Spleen (tissue), 11 donors: ENCODE data around the gene BANF2. TPM values are rescaled to one million over a fixed set of nuclear protein-coding genes. Genes with fewer than 3 reads are reported as not detected.

Experiments
- DNase-seq: peaks from one replicate; pipeline ENCODE4 v3.0.0-alpha.2; 2020
- H3K27ac ChIP-seq, 8 donors: fragments of 200-600 bp; sonication (generic) in 7 of 8; 1 replicate in 4 of 8; 2 replicates in 4 of 8; pipeline versions ENCODE4 v1.5.0 to v1.8.0; 2016 to 2021; ENCODE audit warnings: inconsistent platforms in 4 of 8, mild to moderate bottlenecking in 4 of 8, moderate library complexity in 1 of 8
- H3K27me3 ChIP-seq, 7 donors: fragments of 200-600 bp; sonication (generic) in 6 of 7; replicated peaks in 1 of 7; 1 replicate in 4 of 7; 2 replicates in 3 of 7; pipeline versions ENCODE4 v1.5.0 to v1.8.0; 2016 to 2021; ENCODE audit warnings: inconsistent platforms in 3 of 7, mild to moderate bottlenecking in 1 of 7
- H3K36me3 ChIP-seq, 6 donors: fragments of 200-600 bp; sonication (generic) in 5 of 6; 1 replicate in 4 of 6; 2 replicates in 2 of 6; pipeline versions ENCODE4 v1.5.0 to v1.8.0; 2016 to 2021; ENCODE audit warnings: inconsistent platforms in 2 of 6
- H3K4me1 ChIP-seq, 6 donors: fragments of 200-600 bp; sonication (generic) in 5 of 6; 1 replicate in 3 of 6; 2 replicates in 3 of 6; pipeline versions ENCODE4 v1.5.0 to v1.8.0; 2016 to 2021; ENCODE audit warnings: inconsistent platforms in 3 of 6
- H3K4me3 ChIP-seq, 8 donors: fragments of 200-600 bp; sonication (generic) in 7 of 8; 1 replicate in 4 of 8; 2 replicates in 4 of 8; pipeline versions ENCODE4 v1.5.0 to v1.8.0; 2016 to 2021; ENCODE audit warnings: inconsistent platforms in 4 of 8, mild to moderate bottlenecking in 4 of 8, moderate library complexity in 2 of 8
- H3K9me3 ChIP-seq, 8 donors: fragments of 200-600 bp; sonication (generic) in 7 of 8; 1 replicate in 4 of 8; 2 replicates in 4 of 8; pipeline versions ENCODE4 v1.5.0 to v1.8.0; 2016 to 2021; ENCODE audit warnings: inconsistent platforms in 4 of 8
- CTCF ChIP-seq, 11 experiments: fragments of 200-600 bp in 7 of 11; fragments of 450-650 bp in 4 of 11; sonication (generic) in 4 of 11; IDR thresholded peaks in 8 of 11; conservative IDR thresholded peaks in 3 of 11; 1 replicate in 7 of 11; 2 replicates in 4 of 11; pipeline versions ENCODE4 v1.4.0 to v1.8.0; 2016 to 2021; ENCODE audit warnings: antibody characterized with exemption in 11 of 11, inconsistent platforms in 4 of 11, mild to moderate bottlenecking in 1 of 11
- POLR2A ChIP-seq, 3 donors: fragments of 450-650 bp; IDR thresholded peaks; one replicate each; pipeline ENCODE4 v1.5.1; 2017; ENCODE audit warnings: antibody characterized with exemption in 3 of 3, mild to moderate bottlenecking in 1 of 3
- POLR2AphosphoS5 ChIP-seq, 3 donors: sonication (generic); formaldehyde crosslinking; IDR thresholded peaks; one replicate each; pipeline ENCODE4 v1.5.1; 2017; ENCODE audit warnings: antibody characterized with exemption in 3 of 3
- WGBS, 5 donors: extraction: QIAGEN DNeasy Blood & Tissue Kit in 3 of 5; methylation state at CpG; one replicate each; pipeline versions ENCODE4 v1.1.5 to v1.1.7; 2013 to 2018; 5-methylcytosine and 5-hydroxymethylcytosine counted together
- intact Hi-C: fragments of 100-400 bp; cut with DNase I; formaldehyde crosslinking; loops from one replicate; pipeline ENCODE4 v1.15.0; 2023; ENCODE audit warnings: low total_unique reads
- polyA plus RNA-seq, 3 donors: library from polyadenylated mRNA; stranded (reverse); fragments of 200-250 nt; gene quantifications; one replicate each; pipeline ENCODE4 v1.2.1, GENCODE V29; 2013
- total RNA-seq, 7 donors: library from RNA; depleted of rRNA in 3 of 7; stranded (reverse); fragments of >200 nt in 3 of 7; fragmentation: NEBNext Ultra II Directional in 4 of 7; extraction: Animal tissue kit (Norgen Biotek cat#: 25700) in 4 of 7; gene quantifications; one replicate each; pipeline versions ENCODE4 v1.1.0 to v1.2.1, GENCODE V29; 2016 to 2021
- donor health status: healthy with polysubstance abuse.
- donor health status: DM: no; HTN: no; CAD: no; lungs with moderate emphysema.
- donor health status: DM: no; HTN: no; CAD: no.
- donor health status: Bipolar disorder and iron deficiency.
- donor health status: healthy.
- donor health status: DM: no; HTN: no; CAD: no.
- donor health status: DM: yes; HTN: yes; CAD: no.

Gene BANF2
- total and polyA plus RNA-seq, 10 donors, result not detected

- Histone ChIP-seq H3K9me3 (no peaks in the 10 kb centered on the region), H3K27me3 (peaks cover 0 to 17% (median 0%) of the 10 kb centered on the region in 7 donors), H3K4me3 (no peak overlapping the region), H3K4me1 (peaks cover 0 to 4% (median 0%) of the 10 kb centered on the region in 6 donors), H3K27ac (no peak overlapping the region), H3K36me3 (no peaks in the 10 kb centered on the region)
- 86 to 95% (median 90%) methylated on average over 10 of the region's 10 CpGs for WGBS, 5 donors
- TF ChIP-seq POLR2A (IDR thresholded peaks at IDR 0.05) (no peak), CTCF (IDR thresholded peaks at IDR 0.05 in 8 of 11, conservative IDR thresholded peaks at IDR 0.05 in 3 of 11) (no peak), POLR2AphosphoS5 (IDR thresholded peaks at IDR 0.05) (no peak)
- intact Hi-C loops, result no loop called here
- no peak for DNase-seq
Observed at GRCh38 chr20:17730071-17730470, 30.3 kb downstream of the BANF2 start.

GRCh38 chr20:17731233-17731632 is 31.5 kb downstream of the BANF2 start:
- intact Hi-C loops, result no loop called here
- TF ChIP-seq POLR2A (IDR thresholded peaks at IDR 0.05), result no peak
- WGBS, 5 donors, result 90 to 93% (median 92%) methylated on average over 5 of the region's 5 CpGs

DNA sequence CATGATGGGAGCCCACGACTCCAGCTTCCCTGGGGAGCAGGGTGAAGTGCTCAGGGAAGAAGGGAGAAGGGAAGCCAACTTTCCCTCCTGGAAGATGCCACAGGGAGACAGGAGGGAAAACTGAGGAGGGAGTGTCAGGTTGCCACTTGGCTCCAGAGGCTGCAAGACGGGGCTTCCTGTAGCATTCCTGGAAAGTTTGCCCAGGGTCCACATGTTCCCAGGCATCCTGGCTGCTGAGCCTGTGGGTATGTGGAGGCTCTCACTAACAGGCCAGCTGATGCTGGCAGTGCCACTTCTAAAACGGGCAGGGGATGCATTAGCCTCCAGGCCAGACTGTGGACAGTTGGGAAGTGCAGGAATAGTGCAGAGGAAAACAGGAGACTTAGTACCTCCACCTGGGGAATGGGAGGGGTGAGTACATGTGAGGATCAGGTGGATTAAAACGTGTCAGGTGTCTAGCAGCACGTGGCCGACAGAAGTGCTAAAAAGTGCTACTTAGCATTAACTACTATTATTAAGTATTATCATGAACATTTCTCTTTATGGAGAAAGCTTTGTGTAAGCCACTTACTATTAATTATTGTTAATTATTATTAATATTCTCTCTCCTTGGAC is 33.2 kb downstream of the BANF2 start:
- H3K36me3 ChIP-seq, result no peaks in the 10 kb centered on the region
- TF ChIP-seq POLR2AphosphoS5 (IDR thresholded peaks at IDR 0.05) (no peak), POLR2A (IDR thresholded peaks at IDR 0.05) (no peak)
- peaks cover 0 to 14% (median 0%) of the 10 kb centered on the region in 7 donors for H3K27me3 ChIP-seq
- DNase-seq, result no peak
- 64 to 89% (median 83%) methylated on average over 6 of the region's 6 CpGs for WGBS, 5 donors
- H3K4me1 ChIP-seq, result peaks cover 0 to 5% (median 0%) of the 10 kb centered on the region in 6 donors
- peaks cover 0 to 13% (median 6%) of the 10 kb centered on the region in 8 donors for H3K9me3 ChIP-seq
- no peak overlapping the region for H3K27ac ChIP-seq
- H3K4me3 ChIP-seq, result no peak overlapping the region
- intact Hi-C loops, result no loop called here

More at GRCh38 chr20:17731233-17731632, 31.5 kb downstream of the BANF2 start:
- Histone ChIP-seq H3K27ac (no peak overlapping the region), H3K36me3 (no peaks in the 10 kb centered on the region), H3K4me3 (no peak overlapping the region), H3K4me1 (peaks cover 0 to 5% (median 0%) of the 10 kb centered on the region in 6 donors), H3K9me3 (peaks cover 0 to 6% (median 5%) of the 10 kb centered on the region in 8 donors), H3K27me3 (peaks cover 0 to 17% (median 0%) of the 10 kb centered on the region in 7 donors)
- no peak for DNase-seq

DNA sequence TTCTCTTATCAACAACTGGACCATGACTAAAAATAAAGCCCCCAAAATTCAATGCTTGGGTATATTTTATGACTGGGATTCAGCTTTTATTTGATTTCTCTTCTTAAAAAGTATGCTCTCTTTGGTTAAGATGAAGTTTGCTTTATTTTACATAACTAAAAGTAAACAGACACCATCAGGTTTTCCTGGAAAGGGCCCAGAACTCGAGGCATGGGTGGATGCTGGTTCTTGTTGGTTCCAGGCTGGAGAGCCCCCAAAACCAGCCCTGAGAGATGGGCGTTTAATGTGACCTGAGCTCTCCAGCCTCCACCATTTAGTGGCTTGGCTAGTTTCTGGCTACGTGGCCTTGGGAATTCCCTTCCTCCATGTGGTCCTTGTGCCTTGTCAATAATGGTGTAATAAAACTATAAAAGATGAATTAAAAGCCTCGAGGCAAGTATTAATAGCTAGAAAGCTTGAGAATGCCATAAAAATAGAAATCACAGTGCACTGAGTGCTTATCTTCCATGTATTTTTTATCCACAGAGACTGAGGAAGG is 34.1 kb downstream of the BANF2 start:
- TF ChIP-seq POLR2AphosphoS5 (IDR thresholded peaks at IDR 0.05), result no peak
- Histone ChIP-seq H3K9me3 (peaks cover 0 to 17% (median 8%) of the 10 kb centered on the region in 8 donors), H3K4me3 (no peak overlapping the region), H3K27ac (no peak overlapping the region), H3K27me3 (peaks cover 0 to 9% (median 0%) of the 10 kb centered on the region in 7 donors), H3K4me1 (peaks cover 0 to 5% (median 0%) of the 10 kb centered on the region in 6 donors), H3K36me3 (no peaks in the 10 kb centered on the region)
- intact Hi-C loops, result no loop called here
- DNase-seq, result no peak
- WGBS, 5 donors, result 49 to 63% (median 60%) methylated on average over 4 of the region's 4 CpGs

GRCh38 chr20:17734374-17734773 is 34.6 kb downstream of the BANF2 start:
- Histone ChIP-seq H3K9me3 (peaks cover 0 to 17% (median 8%) of the 10 kb centered on the region in 8 donors), H3K4me1 (peaks cover 0 to 5% (median 0%) of the 10 kb centered on the region in 6 donors), H3K36me3 (no peaks in the 10 kb centered on the region), H3K27ac (no peak overlapping the region), H3K4me3 (no peak overlapping the region), H3K27me3 (peaks cover 0 to 6% (median 0%) of the 10 kb centered on the region in 7 donors)
- intact Hi-C loops, result no loop called here
- TF ChIP-seq POLR2A (IDR thresholded peaks at IDR 0.05) (no peak), POLR2AphosphoS5 (IDR thresholded peaks at IDR 0.05) (no peak), CTCF (IDR thresholded peaks at IDR 0.05 in 8 of 11, conservative IDR thresholded peaks at IDR 0.05 in 3 of 11) (no peak)
- 89 to 94% (median 92%) methylated on average over 5 of the region's 5 CpGs for WGBS, 5 donors
- no peak for DNase-seq
